NB4 (cell line): ENCODE data around the gene OR8G1.

Experiments used
- DNase-seq: peaks from one replicate; pipeline ENCODE4 v3.0.0; 2010; ENCODE audit warnings: low read depth
- H3K4me3 ChIP-seq: one replicate; pipeline ENCODE4 v1.5.1; 2011; ENCODE audit warnings: mild to moderate bottlenecking, low read depth, low read length, moderate library complexity
- CTCF ChIP-seq: IDR thresholded peaks from one replicate; pipeline ENCODE4 v1.5.1; 2012; ENCODE audit warnings: low read depth, low read length
- MAX ChIP-seq: IDR thresholded peaks from 2 replicates; pipeline ENCODE4 v1.6.1; 2011; ENCODE audit warnings: low read depth, low read length
- MYC ChIP-seq: IDR thresholded peaks from 2 replicates; pipeline ENCODE4 v1.6.1; 2011; ENCODE audit warnings: low read depth, low read length
- POLR2A ChIP-seq: IDR thresholded peaks from 2 replicates; pipeline ENCODE4 v1.6.1; 2011; ENCODE audit warnings: mild to moderate bottlenecking; ENCODE audit not compliant: insufficient read length; ENCODE audit errors: extremely low read depth

The OR8G1 gene

GRCh38 chr11:124207102-124207792 lies 33.6 kb upstream of the OR8G1 start:
- DNase-seq = peak; percentile 25
- no peak overlapping the region for H3K4me3 ChIP-seq
- TF ChIP-seq POLR2A = no peak
- TF ChIP-seq MAX = 0 out of 2 replicates have a peak, but pooled peaks have one; percentile 47
- TF ChIP-seq MYC = no peak
- no peak for TF ChIP-seq CTCF

- no peak for DNase-seq
- no peak for TF ChIP-seq MAX
- no peak for TF ChIP-seq POLR2A
- TF ChIP-seq MYC = no peak
- TF ChIP-seq CTCF = no peak
- H3K4me3 ChIP-seq = no peak overlapping the region
Observed at GRCh38 chr11:124209824-124210357, 31.0 kb upstream of the OR8G1 start.

GRCh38 chr11:124210421-124210820 lies 30.5 kb upstream of the OR8G1 start:
- TF ChIP-seq CTCF (no peak), MAX (no peak), POLR2A (no peak), MYC (no peak)
- DNase-seq = no peak

GRCh38 chr11:124211321-124211720 lies 29.6 kb upstream of the OR8G1 start:
- DNase-seq = no peak
- TF ChIP-seq CTCF = no peak
- no peak for TF ChIP-seq MYC
- TF ChIP-seq POLR2A = no peak
- no peak for TF ChIP-seq MAX
- H3K4me3 ChIP-seq = no peak overlapping the region

More at GRCh38 chr11:124210421-124210820, 30.5 kb upstream of the OR8G1 start:
- H3K4me3 ChIP-seq = no peak overlapping the region

GRCh38 chr11:124214027-124214426 lies 26.9 kb upstream of the OR8G1 start:
- DNase-seq = no peak
- no peak for TF ChIP-seq MAX
- no peak for TF ChIP-seq CTCF
- no peak for TF ChIP-seq POLR2A
- no peak for TF ChIP-seq MYC
- H3K4me3 ChIP-seq = no peak overlapping the region
